ENCODE data around the gene PTPRD. TPM values are rescaled to one million over a fixed set of nuclear protein-coding genes. Genes with fewer than 3 reads are reported as not detected.

PTPRD gene
- total and polyA plus RNA-seq, 2 donors (not counting 1 experiment from before 2014, with no cell fraction given): not detected

GRCh38 chr9:8844549-8844948 lies 1768.3 kb downstream of the PTPRD start:
- Histone ChIP-seq H3K4me3 (ENCODE audit: control extremely low read depth in 1 of 5, extremely low read depth in 1 of 5, insufficient read depth in 1 of 5, low read depth in 2 of 5, low read length in 4 of 5) (no peak overlapping the region), H3K9me3 (ENCODE audit: control extremely low read depth in 1 of 3, control insufficient read depth in 2 of 3, insufficient read depth in 1 of 3, low read length in 2 of 3) (no peaks in the 10 kb centered on the region), H3K27me3 (replicated peaks in 1 of 4; ENCODE audit: control extremely low read depth in 1 of 4, control insufficient read depth in 3 of 4, insufficient read depth in 4 of 4, low read length in 3 of 4) (no peaks in the 10 kb centered on the region), H3K4me2 (replicated peaks; ENCODE audit: low read depth, low read length, poor library complexity, severe bottlenecking) (no peak overlapping the region), H3K79me2 (ENCODE audit: control insufficient read depth, insufficient read depth, low read length) (no peaks in the 10 kb centered on the region), H3K9ac (ENCODE audit: low read length) (no peak overlapping the region), H2AFZ (ENCODE audit: insufficient read depth, low read depth, low read length, poor library complexity, severe bottlenecking) (no peak overlapping the region), H4K20me1 (ENCODE audit: control insufficient read depth, insufficient read depth, low read length, poor library complexity, severe bottlenecking) (no peaks in the 10 kb centered on the region), H3K27ac (ENCODE audit: low read length in 2 of 2) (no peak overlapping the region), H3K4me1 (ENCODE audit: control insufficient read depth in 2 of 2, insufficient read depth in 2 of 2, low read length in 2 of 2) (no peaks in the 10 kb centered on the region), H3K36me3 (replicated peaks in 1 of 2; ENCODE audit: control extremely low read depth in 1 of 2, control insufficient read depth in 1 of 2, extremely low read depth in 1 of 2, insufficient read depth in 2 of 2, low read length in 1 of 2) (no peaks in the 10 kb centered on the region)
- ATAC-seq (ENCODE audit: low read depth): no peak
- ChIA-PET POLR2A (no interaction called here), CTCF (no interaction called here)
- no peaks in the 10 kb centered on the region for H3K9me3 Mint-ChIP-seq (ENCODE audit: insufficient read depth)
- H3K27ac Mint-ChIP-seq: no peak overlapping the region
- DNase-seq: no peak
- intact Hi-C loops (cut with micrococcal nuclease): no loop called here
- H3K4me3 Mint-ChIP-seq: no peak overlapping the region
- no peaks in the 10 kb centered on the region for H3K27me3 Mint-ChIP-seq
- H3K4me1 Mint-ChIP-seq: no peaks in the 10 kb centered on the region
- TF ChIP-seq EZH2 (IDR thresholded peaks at IDR 0.05; ENCODE audit: borderline replicate concordance, insufficient read depth, low read depth, low read length, poor library complexity, severe bottlenecking) (no peak), CTCF (IDR thresholded peaks at IDR 0.05) (no peak)

- WGBS (ENCODE audit: insufficient coverage): 97% methylated on average over 4 of the region's 5 CpGs
- H2AFZ ChIP-seq (ENCODE audit: insufficient read depth, low read depth, low read length, poor library complexity, severe bottlenecking): no peak overlapping the region
- intact Hi-C loops (cut with micrococcal nuclease): no loop called here
- ChIA-PET POLR2A (no interaction called here), CTCF (no interaction called here)
- Mint-ChIP-seq H3K27ac (no peak overlapping the region), H3K4me3 (no peak overlapping the region), H3K4me1 (no peaks in the 10 kb centered on the region), H3K27me3 (no peaks in the 10 kb centered on the region), H3K9me3 (ENCODE audit: insufficient read depth) (no peaks in the 10 kb centered on the region)
- no peak for ATAC-seq (ENCODE audit: low read depth)
- no peak overlapping the region for H3K27ac ChIP-seq (ENCODE audit: low read length in 2 of 2)
- DNase-seq: no peak
- no peaks in the 10 kb centered on the region for H3K27me3 ChIP-seq (replicated peaks in 1 of 4; ENCODE audit: control extremely low read depth in 1 of 4, control insufficient read depth in 3 of 4, insufficient read depth in 4 of 4, low read length in 3 of 4)
- no peaks in the 10 kb centered on the region for H3K79me2 ChIP-seq (ENCODE audit: control insufficient read depth, insufficient read depth, low read length)
- no peaks in the 10 kb centered on the region for H3K4me1 ChIP-seq (ENCODE audit: control insufficient read depth in 2 of 2, insufficient read depth in 2 of 2, low read length in 2 of 2)
- H4K20me1 ChIP-seq (ENCODE audit: control insufficient read depth, insufficient read depth, low read length, poor library complexity, severe bottlenecking): no peaks in the 10 kb centered on the region
- H3K9ac ChIP-seq (ENCODE audit: low read length): no peak overlapping the region
- no peak overlapping the region for H3K4me2 ChIP-seq (replicated peaks; ENCODE audit: low read depth, low read length, poor library complexity, severe bottlenecking)
- no peak overlapping the region for H3K4me3 ChIP-seq (ENCODE audit: control extremely low read depth in 1 of 5, extremely low read depth in 1 of 5, insufficient read depth in 1 of 5, low read depth in 2 of 5, low read length in 4 of 5)
- H3K9me3 ChIP-seq (ENCODE audit: control extremely low read depth in 1 of 3, control insufficient read depth in 2 of 3, insufficient read depth in 1 of 3, low read length in 2 of 3): no peaks in the 10 kb centered on the region
- no peaks in the 10 kb centered on the region for H3K36me3 ChIP-seq (replicated peaks in 1 of 2; ENCODE audit: control extremely low read depth in 1 of 2, control insufficient read depth in 1 of 2, extremely low read depth in 1 of 2, insufficient read depth in 2 of 2, low read length in 1 of 2)
- TF ChIP-seq EZH2 (IDR thresholded peaks at IDR 0.05; ENCODE audit: borderline replicate concordance, insufficient read depth, low read depth, low read length, poor library complexity, severe bottlenecking): no peak
- no peak for TF ChIP-seq CTCF (IDR thresholded peaks at IDR 0.05)
Measured at GRCh38 chr9:8842402-8843193, 1770.2 kb downstream of the PTPRD start.

Data from B cell (primary cell).